ENCODE data around the gene OTUD4.

Gene OTUD4

GRCh38 chr4:145179281-145179860 lies 1.0 kb downstream of the OTUD4 start:
- ATAC-seq (ENCODE audit: low read depth) = peak; percentile 33
- DNase-seq (ENCODE audit: low spot score) = no peak

GRCh38 chr4:145178740-145179280 lies 1.6 kb downstream of the OTUD4 start:
- DNase-seq (ENCODE audit: low spot score) (no peak), ATAC-seq (ENCODE audit: low read depth) (no peak)
- Histone ChIP-seq H3K27ac (ENCODE audit: poor library complexity, severe bottlenecking) (peak overlapping the region; percentile 79), H3K27me3 (ENCODE audit: insufficient read depth, poor library complexity, severe bottlenecking) (no peaks in the 10 kb centered on the region), H3K36me3 (ENCODE audit: low read depth) (peaks cover 15% of the 10 kb centered on the region), H3K4me3 (ENCODE audit: severe bottlenecking) (peak overlapping the region; percentile 72), H3K9me3 (ENCODE audit: severe bottlenecking) (no peaks in the 10 kb centered on the region), H3K4me1 (ENCODE audit: insufficient read depth, poor library complexity, severe bottlenecking) (peaks cover 11% of the 10 kb centered on the region)
- TF ChIP-seq CTCF (IDR thresholded peaks at IDR 0.05; ENCODE audit: poor library complexity, severe bottlenecking) = no peak

More at GRCh38 chr4:145179281-145179860, 1.0 kb downstream of the OTUD4 start:
- Histone ChIP-seq H3K4me1 (ENCODE audit: insufficient read depth, poor library complexity, severe bottlenecking) (peaks cover 11% of the 10 kb centered on the region), H3K27me3 (ENCODE audit: insufficient read depth, poor library complexity, severe bottlenecking) (no peaks in the 10 kb centered on the region), H3K4me3 (ENCODE audit: severe bottlenecking) (peak overlapping the region; percentile 72), H3K9me3 (ENCODE audit: severe bottlenecking) (no peaks in the 10 kb centered on the region), H3K36me3 (ENCODE audit: low read depth) (peaks cover 9% of the 10 kb centered on the region), H3K27ac (ENCODE audit: poor library complexity, severe bottlenecking) (peak overlapping the region; percentile 79)
- no peak for TF ChIP-seq CTCF (IDR thresholded peaks at IDR 0.05; ENCODE audit: poor library complexity, severe bottlenecking)

GRCh38 chr4:145177906-145178538 lies 2.4 kb downstream of the OTUD4 start:
- DNase-seq (ENCODE audit: low spot score) = no peak
- peak overlapping the region; percentile 72 for H3K4me3 ChIP-seq (ENCODE audit: severe bottlenecking)
- peaks cover 22% of the 10 kb centered on the region for H3K36me3 ChIP-seq (ENCODE audit: low read depth)
- H3K9me3 ChIP-seq (ENCODE audit: severe bottlenecking) = no peaks in the 10 kb centered on the region
- no peaks in the 10 kb centered on the region for H3K27me3 ChIP-seq (ENCODE audit: insufficient read depth, poor library complexity, severe bottlenecking)
- ATAC-seq (ENCODE audit: low read depth) = peak; percentile 5; the same call in 1 of the 3 replicates
- peaks cover 11% of the 10 kb centered on the region for H3K4me1 ChIP-seq (ENCODE audit: insufficient read depth, poor library complexity, severe bottlenecking)
- no peak for TF ChIP-seq CTCF (IDR thresholded peaks at IDR 0.05; ENCODE audit: poor library complexity, severe bottlenecking)
- peak overlapping the region; percentile 79 for H3K27ac ChIP-seq (ENCODE audit: poor library complexity, severe bottlenecking)

GRCh38 chr4:145177511-145177905 lies 2.9 kb downstream of the OTUD4 start:
- TF ChIP-seq CTCF (IDR thresholded peaks at IDR 0.05; ENCODE audit: poor library complexity, severe bottlenecking) = no peak
- Histone ChIP-seq H3K9me3 (ENCODE audit: severe bottlenecking) (no peaks in the 10 kb centered on the region), H3K4me1 (ENCODE audit: insufficient read depth, poor library complexity, severe bottlenecking) (peaks cover 11% of the 10 kb centered on the region), H3K27ac (ENCODE audit: poor library complexity, severe bottlenecking) (peak overlapping the region; percentile 79), H3K4me3 (ENCODE audit: severe bottlenecking) (peak overlapping the region; percentile 72), H3K36me3 (ENCODE audit: low read depth) (peaks cover 27% of the 10 kb centered on the region), H3K27me3 (ENCODE audit: insufficient read depth, poor library complexity, severe bottlenecking) (no peaks in the 10 kb centered on the region)
- no peak for ATAC-seq (ENCODE audit: low read depth)
- DNase-seq (ENCODE audit: low spot score) = no peak
